Measurements from ENCODE around the gene DENND4C. TPM values are rescaled to one million over a fixed set of nuclear protein-coding genes. Genes with fewer than 3 reads are reported as not detected.

Gene DENND4C
- total RNA-seq, 1 experiment from 2014 or later = 22.6 TPM

DNA sequence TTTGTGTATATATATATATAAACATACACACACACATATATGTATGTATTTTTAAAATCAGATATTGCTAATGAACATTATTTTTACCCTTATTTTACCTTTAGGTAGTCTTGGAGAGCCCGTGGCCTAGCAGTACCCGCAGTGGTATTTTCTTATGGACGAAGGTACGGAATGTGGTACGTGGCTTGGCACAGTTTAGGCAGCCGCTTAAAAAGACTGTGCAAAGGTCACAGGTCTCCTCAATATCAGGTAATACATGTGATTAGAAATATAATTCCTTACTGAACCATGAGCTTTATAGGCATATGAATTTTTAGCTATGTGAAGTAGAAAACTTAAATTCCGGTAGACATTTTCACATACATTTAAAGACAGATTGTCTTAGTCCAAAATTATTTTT is 105.7 kb downstream of the DENND4C start:
- Mint-ChIP-seq H3K4me3 (no peak overlapping the region), H3K4me1 (no peaks in the 10 kb centered on the region), H3K27me3 (ENCODE audit: low read depth) (no peaks in the 10 kb centered on the region), H3K27ac (no peak overlapping the region), H3K9me3 (no peaks in the 10 kb centered on the region), H3K36me3 (peaks cover 17% of the 10 kb centered on the region)
- ChIA-PET POLR2A (no interaction called here), CTCF (no interaction called here)
- no peak for ATAC-seq
- TF ChIP-seq, protein P1, sequence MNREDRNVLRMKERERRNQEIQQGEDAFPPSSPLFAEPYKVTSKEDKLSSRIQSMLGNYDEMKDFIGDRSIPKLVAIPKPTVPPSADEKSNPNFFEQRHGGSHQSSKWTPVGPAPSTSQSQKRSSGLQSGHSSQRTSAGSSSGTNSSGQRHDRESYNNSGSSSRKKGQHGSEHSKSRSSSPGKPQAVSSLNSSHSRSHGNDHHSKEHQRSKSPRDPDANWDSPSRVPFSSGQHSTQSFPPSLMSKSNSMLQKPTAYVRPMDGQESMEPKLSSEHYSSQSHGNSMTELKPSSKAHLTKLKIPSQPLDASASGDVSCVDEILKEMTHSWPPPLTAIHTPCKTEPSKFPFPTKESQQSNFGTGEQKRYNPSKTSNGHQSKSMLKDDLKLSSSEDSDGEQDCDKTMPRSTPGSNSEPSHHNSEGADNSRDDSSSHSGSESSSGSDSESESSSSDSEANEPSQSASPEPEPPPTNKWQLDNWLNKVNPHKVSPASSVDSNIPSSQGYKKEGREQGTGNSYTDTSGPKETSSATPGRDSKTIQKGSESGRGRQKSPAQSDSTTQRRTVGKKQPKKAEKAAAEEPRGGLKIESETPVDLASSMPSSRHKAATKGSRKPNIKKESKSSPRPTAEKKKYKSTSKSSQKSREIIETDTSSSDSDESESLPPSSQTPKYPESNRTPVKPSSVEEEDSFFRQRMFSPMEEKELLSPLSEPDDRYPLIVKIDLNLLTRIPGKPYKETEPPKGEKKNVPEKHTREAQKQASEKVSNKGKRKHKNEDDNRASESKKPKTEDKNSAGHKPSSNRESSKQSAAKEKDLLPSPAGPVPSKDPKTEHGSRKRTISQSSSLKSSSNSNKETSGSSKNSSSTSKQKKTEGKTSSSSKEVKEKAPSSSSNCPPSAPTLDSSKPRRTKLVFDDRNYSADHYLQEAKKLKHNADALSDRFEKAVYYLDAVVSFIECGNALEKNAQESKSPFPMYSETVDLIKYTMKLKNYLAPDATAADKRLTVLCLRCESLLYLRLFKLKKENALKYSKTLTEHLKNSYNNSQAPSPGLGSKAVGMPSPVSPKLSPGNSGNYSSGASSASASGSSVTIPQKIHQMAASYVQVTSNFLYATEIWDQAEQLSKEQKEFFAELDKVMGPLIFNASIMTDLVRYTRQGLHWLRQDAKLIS (CRISPR knock-in tag; IDR thresholded peaks at IDR 0.05; ENCODE audit: borderline replicate concordance) = no peak
- TF ChIP-seq NFE2L1 (CRISPR knock-in tag; IDR thresholded peaks at IDR 0.05) = no peak
- DNase-seq (ENCODE audit: low spot score) = no peak

DNA sequence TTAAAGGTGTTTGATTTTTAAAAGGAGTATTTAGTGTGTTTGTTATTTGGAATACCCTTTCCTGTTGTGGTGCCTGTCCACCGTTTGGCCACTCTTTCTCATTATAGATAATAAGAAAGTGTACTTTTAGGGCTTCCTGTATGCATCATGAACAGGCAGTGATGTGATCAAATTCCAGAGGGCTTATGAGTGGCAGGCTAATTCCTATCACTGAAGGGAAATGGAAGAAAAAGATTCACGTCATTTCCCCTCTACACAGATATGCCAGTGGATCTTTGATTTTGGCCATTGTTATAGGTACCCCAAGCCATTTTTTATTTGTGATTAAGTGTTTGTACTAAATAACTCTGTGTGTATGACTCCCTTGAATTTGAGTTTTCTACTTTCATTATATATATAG is 112.5 kb downstream of the DENND4C start:
- DNase-seq (ENCODE audit: low spot score) = no peak
- ChIA-PET CTCF (no interaction called here), POLR2A (no interaction called here)
- Mint-ChIP-seq H3K27me3 (ENCODE audit: low read depth) (no peaks in the 10 kb centered on the region), H3K9me3 (no peaks in the 10 kb centered on the region), H3K4me3 (no peak overlapping the region), H3K4me1 (no peaks in the 10 kb centered on the region), H3K27ac (no peak overlapping the region), H3K36me3 (peaks cover 23% of the 10 kb centered on the region)
- ATAC-seq = no peak
- TF ChIP-seq, protein P2, sequence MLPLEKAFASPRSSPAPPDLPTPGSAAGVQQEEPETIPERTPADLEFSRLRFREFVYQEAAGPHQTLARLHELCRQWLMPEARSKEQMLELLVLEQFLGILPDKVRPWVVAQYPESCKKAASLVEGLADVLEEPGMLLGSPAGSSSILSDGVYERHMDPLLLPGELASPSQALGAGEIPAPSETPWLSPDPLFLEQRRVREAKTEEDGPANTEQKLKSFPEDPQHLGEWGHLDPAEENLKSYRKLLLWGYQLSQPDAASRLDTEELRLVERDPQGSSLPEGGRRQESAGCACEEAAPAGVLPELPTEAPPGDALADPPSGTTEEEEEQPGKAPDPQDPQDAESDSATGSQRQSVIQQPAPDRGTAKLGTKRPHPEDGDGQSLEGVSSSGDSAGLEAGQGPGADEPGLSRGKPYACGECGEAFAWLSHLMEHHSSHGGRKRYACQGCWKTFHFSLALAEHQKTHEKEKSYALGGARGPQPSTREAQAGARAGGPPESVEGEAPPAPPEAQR (CRISPR knock-in tag; IDR thresholded peaks at IDR 0.05) = no peak
- TF ChIP-seq EMX1 (CRISPR knock-in tag; IDR thresholded peaks at IDR 0.05) = no peak
- TF ChIP-seq, protein P3, sequence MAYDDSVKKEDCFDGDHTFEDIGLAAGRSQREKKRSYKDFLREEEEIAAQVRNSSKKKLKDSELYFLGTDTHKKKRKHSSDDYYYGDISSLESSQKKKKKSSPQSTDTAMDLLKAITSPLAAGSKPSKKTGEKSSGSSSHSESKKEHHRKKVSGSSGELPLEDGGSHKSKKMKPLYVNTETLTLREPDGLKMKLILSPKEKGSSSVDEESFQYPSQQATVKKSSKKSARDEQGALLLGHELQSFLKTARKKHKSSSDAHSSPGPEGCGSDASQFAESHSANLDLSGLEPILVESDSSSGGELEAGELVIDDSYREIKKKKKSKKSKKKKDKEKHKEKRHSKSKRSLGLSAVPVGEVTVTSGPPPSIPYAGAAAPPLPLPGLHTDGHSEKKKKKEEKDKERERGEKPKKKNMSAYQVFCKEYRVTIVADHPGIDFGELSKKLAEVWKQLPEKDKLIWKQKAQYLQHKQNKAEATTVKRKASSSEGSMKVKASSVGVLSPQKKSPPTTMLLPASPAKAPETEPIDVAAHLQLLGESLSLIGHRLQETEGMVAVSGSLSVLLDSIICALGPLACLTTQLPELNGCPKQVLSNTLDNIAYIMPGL (CRISPR knock-in tag; IDR thresholded peaks at IDR 0.05) = no peak
- TF ChIP-seq TEAD1 (CRISPR knock-in tag; IDR thresholded peaks at IDR 0.05) = no peak
- TF ChIP-seq SMAD4 (CRISPR knock-in tag; IDR thresholded peaks at IDR 0.05) = no peak
- TF ChIP-seq, protein P4, sequence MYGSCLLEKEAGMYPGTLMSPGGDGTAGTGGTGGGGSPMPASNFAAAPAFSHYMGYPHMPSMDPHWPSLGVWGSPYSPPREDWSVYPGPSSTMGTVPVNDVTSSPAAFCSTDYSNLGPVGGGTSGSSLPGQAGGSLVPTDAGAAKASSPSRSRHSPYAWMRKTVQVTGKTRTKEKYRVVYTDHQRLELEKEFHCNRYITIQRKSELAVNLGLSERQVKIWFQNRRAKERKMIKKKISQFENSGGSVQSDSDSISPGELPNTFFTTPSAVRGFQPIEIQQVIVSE (CRISPR knock-in tag; IDR thresholded peaks at IDR 0.05; ENCODE audit: borderline replicate concordance) = no peak
- TF ChIP-seq, protein P5, sequence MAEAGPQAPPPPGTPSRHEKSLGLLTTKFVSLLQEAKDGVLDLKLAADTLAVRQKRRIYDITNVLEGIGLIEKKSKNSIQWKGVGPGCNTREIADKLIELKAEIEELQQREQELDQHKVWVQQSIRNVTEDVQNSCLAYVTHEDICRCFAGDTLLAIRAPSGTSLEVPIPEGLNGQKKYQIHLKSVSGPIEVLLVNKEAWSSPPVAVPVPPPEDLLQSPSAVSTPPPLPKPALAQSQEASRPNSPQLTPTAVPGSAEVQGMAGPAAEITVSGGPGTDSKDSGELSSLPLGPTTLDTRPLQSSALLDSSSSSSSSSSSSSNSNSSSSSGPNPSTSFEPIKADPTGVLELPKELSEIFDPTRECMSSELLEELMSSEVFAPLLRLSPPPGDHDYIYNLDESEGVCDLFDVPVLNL (CRISPR knock-in tag; IDR thresholded peaks at IDR 0.05; ENCODE audit: borderline replicate concordance, low read depth) = no peak
- no peak for TF ChIP-seq OVOL2 (CRISPR knock-in tag; IDR thresholded peaks at IDR 0.05; ENCODE audit: borderline replicate concordance)
- TF ChIP-seq JUN (CRISPR knock-in tag; IDR thresholded peaks at IDR 0.05) = no peak
- TF ChIP-seq GABPB1 (CRISPR knock-in tag; IDR thresholded peaks at IDR 0.05) = no peak
- TF ChIP-seq, protein P6, sequence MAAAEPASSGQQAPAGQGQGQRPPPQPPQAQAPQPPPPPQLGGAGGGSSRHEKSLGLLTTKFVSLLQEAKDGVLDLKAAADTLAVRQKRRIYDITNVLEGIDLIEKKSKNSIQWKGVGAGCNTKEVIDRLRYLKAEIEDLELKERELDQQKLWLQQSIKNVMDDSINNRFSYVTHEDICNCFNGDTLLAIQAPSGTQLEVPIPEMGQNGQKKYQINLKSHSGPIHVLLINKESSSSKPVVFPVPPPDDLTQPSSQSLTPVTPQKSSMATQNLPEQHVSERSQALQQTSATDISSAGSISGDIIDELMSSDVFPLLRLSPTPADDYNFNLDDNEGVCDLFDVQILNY (CRISPR knock-in tag; IDR thresholded peaks at IDR 0.05) = no peak
- TF ChIP-seq FOXJ3 (CRISPR knock-in tag; IDR thresholded peaks at IDR 0.05; ENCODE audit: borderline replicate concordance) = no peak
- no peak for TF ChIP-seq ZNF138 (CRISPR knock-in tag; conservative IDR thresholded peaks at IDR 0.05)

All from WTC11 (cell line).